Panc1 (cell line): ENCODE measurements around the gene CRY2. TPM values are rescaled to one million over a fixed set of nuclear protein-coding genes. Genes with fewer than 3 reads are reported as not detected.

Experiments used
- ATAC-seq: fragments of 200-7000 bp; cut with Tn5 transposase; 2 replicates; pipeline ENCODE4 v1.9.1; 2020; ENCODE audit warnings: mild to moderate bottlenecking, moderate library complexity
- BruUV-seq: library from RNA; stranded (reverse); fragments of 400-500 nt; replicated peaks from 2 replicates; lab custom pipeline; 2021; lab: Mats Ljungman, UMichigan
- CTCF ChIA-PET: fragments of 300-600 bp; sonication (Branson Sonifier 250); formaldehyde crosslinking; loops from one replicate; lab custom pipeline; 2022; ENCODE audit warnings: antibody characterized with exemption; lab: Charles Lee
- POLR2A ChIA-PET: fragments of 300-600 bp; sonication (Branson Sonifier 250); formaldehyde crosslinking; loops from one replicate; lab custom pipeline; 2022; ENCODE audit warnings: antibody characterized with exemption; lab: Charles Lee
- DNase-seq: peaks from one replicate; pipeline ENCODE4 v3.0.0-alpha.2; 2010; ENCODE audit warnings: low read depth, low spot score
- H3K27ac ChIP-seq: 2 replicates; pipeline ENCODE4 v1.5.1; 2011; ENCODE audit warnings: mild to moderate bottlenecking, low read length, inconsistent platforms
- H3K27me3 ChIP-seq: fragments of 200-500 bp; sonication (Bioruptor generic); 2 replicates; pipeline ENCODE4 v1.6.0; 2014; ENCODE audit warnings: low read length, inconsistent platforms; ENCODE audit not compliant: control insufficient read depth, insufficient read depth
- H3K36me3 ChIP-seq: fragments of 200-500 bp; sonication (Bioruptor generic); 2 replicates; pipeline ENCODE4 v1.5.1; 2014; ENCODE audit warnings: inconsistent platforms, mild to moderate bottlenecking, low read length, moderate library complexity; ENCODE audit not compliant: control insufficient read depth, insufficient read depth
- H3K4me1 ChIP-seq: 2 replicates; pipeline ENCODE4 v1.5.1; 2011; ENCODE audit warnings: inconsistent platforms, mild to moderate bottlenecking, low read length, moderate library complexity; ENCODE audit not compliant: control insufficient read depth, insufficient read depth
- H3K4me3 ChIP-seq, 2 experiments: 2 replicates each; pipeline ENCODE4 v1.5.1; 2011 to 2012; ENCODE audit warnings: low read depth in 2 of 2, low read length in 2 of 2, mild to moderate bottlenecking in 2 of 2, inconsistent platforms in 1 of 2, moderate library complexity in 1 of 2
- H3K9me3 ChIP-seq: fragments of 200-500 bp; sonication (Bioruptor generic); 2 replicates; pipeline ENCODE4 v1.5.1; 2014; ENCODE audit warnings: low read depth, mild to moderate bottlenecking, inconsistent platforms, low read length, moderate library complexity; ENCODE audit not compliant: control insufficient read depth, insufficient read depth
- CTCF ChIP-seq: fragments of 450-650 bp; IDR thresholded peaks from 2 replicates; pipeline ENCODE4 v1.5.1; 2017; ENCODE audit warnings: mild to moderate bottlenecking
- POLR2AphosphoS5 ChIP-seq: IDR thresholded peaks from 2 replicates; pipeline ENCODE4 v1.6.1; 2012; ENCODE audit warnings: mild to moderate bottlenecking, low read depth, low read length, moderate library complexity
- REST ChIP-seq, 2 experiments: IDR thresholded peaks; 2 replicates each; pipeline ENCODE4 v1.6.1; 2011 to 2012; ENCODE audit warnings: low read depth in 2 of 2, control low read depth in 1 of 2, low read length in 1 of 2, mild to moderate bottlenecking in 1 of 2, moderate library complexity in 1 of 2; ENCODE audit not compliant: insufficient read depth in 1 of 2
- SIN3A ChIP-seq: IDR thresholded peaks from 2 replicates; pipeline ENCODE4 v1.6.1; 2012; ENCODE audit warnings: low read depth, mild to moderate bottlenecking, low read length, moderate library complexity, borderline replicate concordance; ENCODE audit not compliant: insufficient read depth
- TCF7L2 ChIP-seq: IDR thresholded peaks from 2 replicates; pipeline ENCODE4 v1.6.1; 2011; ENCODE audit warnings: mild to moderate bottlenecking, low read depth, low read length, inconsistent platforms
- in situ Hi-C: cut with HindIII; loops from 2 replicates; pipeline ENCODE4 v1.10.0; 2016; ENCODE audit warnings: low sequenced_read_pairs, low pct_unique_long_range_greater_than_20kb
- intact Hi-C: fragments of 100-400 bp; cut with micrococcal nuclease; formaldehyde crosslinking; loops from one replicate; pipeline ENCODE4 v1.10.0; 2022; ENCODE audit not compliant: unreplicated experiment
- total RNA-seq: library from RNA; stranded (reverse); gene quantifications from one replicate; pipeline ENCODE4 v1.2.1, GENCODE V29; 2021; ENCODE audit not compliant: unreplicated experiment

Gene CRY2
- total RNA-seq, 1 experiment from 2014 or later: 14.6 TPM

- POLR2A ChIA-PET: interaction anchor here (0.5 kb wide), 1 partner anchor 13 kb away, joined by 4 read pairs; the partner anchor contains the start of gene CRY2
- in situ Hi-C loops: no loop called here
Measured at GRCh38 chr11:45833761-45834160, 13.5 kb upstream of the CRY2 start.

GRCh38 chr11:45834298-45834756 is 12.9 kb upstream of the CRY2 start:
- Histone ChIP-seq H3K9me3 (no peaks in the 10 kb centered on the region), H3K27me3 (peaks cover 3% of the 10 kb centered on the region; the same call in 1 of the 2 replicates), H3K27ac (no peak overlapping the region), H3K4me3 (no peak overlapping the region), H3K4me1 (no peaks in the 10 kb centered on the region), H3K36me3 (no peaks in the 10 kb centered on the region)
- intact Hi-C loops (no loop called here), in situ Hi-C loops (no loop called here)
- TF ChIP-seq CTCF: no peak
- TF ChIP-seq TCF7L2: no peak
- no peak for DNase-seq
- CTCF ChIA-PET: no interaction called here
- no TSS peak for BruUV-seq
- no peak for ATAC-seq
- POLR2A ChIA-PET: no interaction called here

More at GRCh38 chr11:45833761-45834160, 13.5 kb upstream of the CRY2 start:
- Histone ChIP-seq H3K36me3 (no peaks in the 10 kb centered on the region), H3K4me3 (no peak overlapping the region), H3K9me3 (no peaks in the 10 kb centered on the region), H3K27me3 (peaks cover 3% of the 10 kb centered on the region; the same call in 1 of the 2 replicates), H3K4me1 (no peaks in the 10 kb centered on the region), H3K27ac (no peak overlapping the region)
- ATAC-seq: no peak
- DNase-seq: no peak
- no TSS peak for BruUV-seq
- intact Hi-C loops: no loop called here
- CTCF ChIA-PET: no interaction called here
- TF ChIP-seq REST (IDR thresholded peaks at IDR 0.05; ENCODE audit: insufficient read depth in 1 of 2, low read depth in 2 of 2, low read length in 1 of 2) (no peak), CTCF (no peak), POLR2AphosphoS5 (no peak), TCF7L2 (no peak), SIN3A (no peak)
